GM11168 (cell line): Measurements from ENCODE around the gene VCAN.

Experiments
- in situ Hi-C: fragments of 300-500 bp; cut with MboI; formaldehyde crosslinking; loops from one replicate; pipeline ENCODE4 v1.12.0; 2022; ENCODE audit warnings: low sequenced_read_pairs; ENCODE audit not compliant: unreplicated experiment

VCAN gene

DNA sequence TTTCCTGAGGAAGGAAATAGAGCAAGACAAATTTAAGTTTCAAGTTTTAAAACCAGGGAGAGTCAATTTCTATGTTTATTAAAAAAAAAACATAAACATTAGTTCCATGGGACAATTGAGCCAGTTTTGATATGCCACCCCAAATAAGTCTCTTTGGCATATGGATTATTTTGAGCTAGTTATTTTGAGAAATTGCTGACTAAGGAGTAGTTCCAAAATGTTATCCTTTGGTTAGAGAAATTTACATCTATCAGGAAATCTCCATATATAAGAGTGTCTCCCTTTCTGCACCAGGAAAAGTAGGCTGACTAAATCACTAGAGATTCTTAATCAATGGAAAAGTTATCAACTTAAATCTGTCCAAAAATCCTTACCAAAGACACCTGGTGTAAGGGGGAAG is 143.3 kb downstream of the VCAN start:
- in situ Hi-C loops = no loop called here

DNA sequence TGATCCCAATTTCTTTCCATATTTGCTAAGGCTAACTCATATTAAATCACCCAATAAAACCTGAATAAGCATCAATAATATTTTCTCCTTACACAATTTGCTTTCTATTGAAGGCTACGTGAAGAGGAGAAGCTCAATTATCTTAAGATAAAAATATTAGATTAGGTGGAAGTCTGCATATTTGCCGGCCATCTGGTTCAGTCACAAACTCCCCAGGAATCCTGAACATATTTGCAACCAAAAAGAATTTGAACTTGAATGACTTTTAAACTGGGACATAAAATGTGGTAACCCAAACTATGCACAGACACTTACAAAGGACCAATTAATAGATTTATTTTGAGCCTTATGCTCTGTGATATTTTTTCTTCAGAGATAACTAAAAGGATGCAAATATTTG is 156.8 kb downstream of the VCAN start:
- in situ Hi-C loops = no loop called here
